Stimulated activated CD4-positive, alpha-beta T cell treated with anti-CD3 and anti-CD28 coated beads, Interleukin-15, amount 100 ng/mL, for 24 hours (primary cell): ENCODE data around the gene SPTBN1.

Experiments used
- DNase-seq: peaks from one replicate; pipeline ENCODE4 v3.0.0-alpha.2; 2020

Gene SPTBN1

GRCh38 chr2:54434711-54435110 is 21.4 kb upstream of the SPTBN1 start:
- DNase-seq: no peak

- no peak for DNase-seq
Measured at GRCh38 chr2:54435325-54436226, 20.6 kb upstream of the SPTBN1 start.

GRCh38 chr2:54437588-54437987 is 18.5 kb upstream of the SPTBN1 start:
- DNase-seq: no peak

GRCh38 chr2:54438271-54438670 is 17.9 kb upstream of the SPTBN1 start:
- no peak for DNase-seq

- no peak for DNase-seq
Measured at GRCh38 chr2:54439582-54439981, 16.5 kb upstream of the SPTBN1 start.

GRCh38 chr2:54440050-54440449 is 16.1 kb upstream of the SPTBN1 start:
- DNase-seq: no peak

- no peak for DNase-seq
Measured at GRCh38 chr2:54444503-54444902, 11.6 kb upstream of the SPTBN1 start.

- no peak for DNase-seq
Measured at GRCh38 chr2:54446122-54446521, 10.0 kb upstream of the SPTBN1 start.

GRCh38 chr2:54446625-54447024 is 9.5 kb upstream of the SPTBN1 start:
- DNase-seq: no peak

- DNase-seq: no peak
Measured at GRCh38 chr2:54454548-54455130, 1.5 kb upstream of the SPTBN1 start.

- no peak for DNase-seq
Measured at GRCh38 chr2:54455131-54455562, 980 bp upstream of the SPTBN1 start.

GRCh38 chr2:54456362-54456611 is 160 bp downstream of the SPTBN1 start:
- no peak for DNase-seq

- peak; percentile 30 for DNase-seq
Measured at GRCh38 chr2:54456612-54457322, 640 bp downstream of the SPTBN1 start.

GRCh38 chr2:54457323-54458023 is 1.3 kb downstream of the SPTBN1 start:
- DNase-seq: peak; percentile 29

GRCh38 chr2:54459037-54459441 is 2.9 kb downstream of the SPTBN1 start:
- no peak for DNase-seq

- DNase-seq: no peak
Measured at GRCh38 chr2:54461261-54461660, 5.1 kb downstream of the SPTBN1 start.

- DNase-seq: no peak
Measured at GRCh38 chr2:54464341-54464740, 8.2 kb downstream of the SPTBN1 start.

- no peak for DNase-seq
Measured at GRCh38 chr2:54465143-54465542, 9.0 kb downstream of the SPTBN1 start.

GRCh38 chr2:54466870-54467269 is 10.7 kb downstream of the SPTBN1 start:
- no peak for DNase-seq

GRCh38 chr2:54468673-54469072 is 12.5 kb downstream of the SPTBN1 start:
- no peak for DNase-seq

GRCh38 chr2:54469484-54470053 is 13.4 kb downstream of the SPTBN1 start:
- no peak for DNase-seq

- no peak for DNase-seq
Measured at GRCh38 chr2:54470266-54470938, 14.3 kb downstream of the SPTBN1 start.
